A204.1 (cell line): ENCODE data around the gene AFG1L.
"Not testable (repeated sequence)": the region's sequence is repeated elsewhere in the genome, so short reads cannot be mapped to it uniquely, and the experiment has no call there.

Experiments
- FAIRE-seq: peaks from 2 replicates; lab custom pipeline; 2012; peaks lifted over from hg19 to GRCh38; lab: Jason Lieb, UNC

The AFG1L gene

GRCh38 chr6:108523697-108524096, 228.8 kb downstream of the AFG1L start:
- no peak for FAIRE-seq

- no peak for FAIRE-seq
These were observed 229.8 kb downstream of the AFG1L start for GRCh38 chr6:108524528-108525248.

- peak; percentile 90 for FAIRE-seq
These were observed 231.9 kb downstream of the AFG1L start for GRCh38 chr6:108526739-108527174.

- FAIRE-seq: no peak
These were observed 234.0 kb downstream of the AFG1L start for GRCh38 chr6:108528878-108529277.

GRCh38 chr6:108531332-108531731, 236.5 kb downstream of the AFG1L start:
- no peak for FAIRE-seq

GRCh38 chr6:108535114-108535742, 240.4 kb downstream of the AFG1L start:
- no peak for FAIRE-seq

- not testable (repeated sequence) for FAIRE-seq
These were observed 241.2 kb downstream of the AFG1L start for GRCh38 chr6:108535920-108536535.

GRCh38 chr6:108541843-108542759, 247.2 kb downstream of the AFG1L start:
- FAIRE-seq: peak; percentile 88

GRCh38 chr6:108543175-108543940, 248.5 kb downstream of the AFG1L start:
- FAIRE-seq: no peak

GRCh38 chr6:108544606-108545005, 249.8 kb downstream of the AFG1L start:
- FAIRE-seq: no peak

GRCh38 chr6:108546079-108547049, 251.5 kb downstream of the AFG1L start:
- FAIRE-seq: no peak

GRCh38 chr6:108549241-108549640, 254.4 kb downstream of the AFG1L start:
- no peak for FAIRE-seq

GRCh38 chr6:108549741-108550140, 254.9 kb downstream of the AFG1L start:
- FAIRE-seq: no peak

- FAIRE-seq: no peak
These were observed 255.4 kb downstream of the AFG1L start for GRCh38 chr6:108550256-108550655.

GRCh38 chr6:108555399-108556052, 260.7 kb downstream of the AFG1L start:
- FAIRE-seq: no peak

- no peak for FAIRE-seq
These were observed 261.4 kb downstream of the AFG1L start for GRCh38 chr6:108556250-108556649.

GRCh38 chr6:108556866-108557493, 262.1 kb downstream of the AFG1L start:
- FAIRE-seq: no peak

GRCh38 chr6:108557494-108558371, 262.9 kb downstream of the AFG1L start:
- no peak for FAIRE-seq
